T47D (cell line): ENCODE measurements around the gene TDRD9.

ENCODE experiments used
- DNase-seq, 2 experiments: peaks; one replicate each; pipeline versions ENCODE4 v3.0.0 to v3.0.0-alpha.2; 2011 to 2012; ENCODE audit warnings: low read depth in 1 of 2, low spot score in 1 of 2
- JUND ChIP-seq: IDR thresholded peaks from 2 replicates; pipeline ENCODE4 v1.6.1; 2012; ENCODE audit warnings: low read depth
- in situ Hi-C: cut with HindIII; loops from 2 replicates; pipeline ENCODE4 v1.10.0; 2016; ENCODE audit warnings: low sequenced_read_pairs, low pct_unique_long_range_greater_than_20kb

Gene TDRD9

DNA sequence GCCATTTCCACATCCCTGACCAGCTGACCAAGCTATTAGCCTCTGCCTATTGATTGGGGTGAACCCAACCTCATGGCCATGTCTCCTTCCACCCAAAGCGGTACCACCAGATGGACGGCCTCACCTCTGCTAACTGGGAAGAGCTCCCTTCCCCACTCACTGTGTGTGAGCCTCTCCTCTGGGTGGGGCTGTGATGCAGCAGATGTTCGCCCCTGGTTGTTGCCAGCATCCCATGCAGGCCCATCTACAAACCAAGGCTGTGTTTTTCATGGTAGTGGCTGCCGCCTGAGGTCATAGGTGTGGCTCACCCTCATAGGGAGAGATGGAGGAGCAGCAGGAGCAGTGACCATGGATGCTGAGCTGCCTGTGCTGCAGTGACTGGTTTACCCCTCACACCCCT is 61.7 kb downstream of the TDRD9 start:
- TF ChIP-seq JUND = no peak
- in situ Hi-C loops = no loop called here
- DNase-seq = no peak

DNA sequence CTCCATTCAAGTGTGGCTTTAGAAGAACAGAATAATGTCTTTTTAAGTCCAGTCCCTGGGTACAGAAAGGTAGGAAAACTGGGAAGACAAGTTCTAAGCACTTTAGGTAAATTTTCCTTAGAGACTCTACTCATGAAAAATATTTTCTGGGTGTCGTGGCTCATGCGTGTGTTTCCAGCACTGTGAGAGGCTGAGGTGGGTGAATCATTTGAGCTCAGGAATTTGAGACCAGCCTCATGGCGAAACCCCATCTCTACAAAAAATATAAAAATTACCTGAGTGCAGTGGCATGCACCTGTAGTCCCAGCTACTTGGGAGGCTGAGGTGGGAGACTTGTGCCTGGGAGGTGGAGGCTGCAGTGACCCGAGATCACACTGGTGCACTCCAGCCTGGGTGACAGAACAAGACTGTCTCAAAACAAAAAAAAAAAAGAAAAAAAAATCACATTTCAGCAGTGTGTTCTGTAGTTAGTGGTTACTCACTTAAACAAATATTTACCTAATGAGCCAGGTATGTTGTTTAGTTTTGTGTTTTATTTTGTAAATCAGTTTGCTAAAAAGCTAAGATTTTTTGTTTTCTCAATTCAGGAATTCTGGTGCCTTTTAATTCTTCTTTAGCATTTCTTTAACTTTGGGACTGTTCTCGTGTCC is 66.4 kb downstream of the TDRD9 start:
- in situ Hi-C loops = no loop called here
- TF ChIP-seq JUND = no peak
- peak in 1 of 2 experiments; percentile 23 for DNase-seq

DNA sequence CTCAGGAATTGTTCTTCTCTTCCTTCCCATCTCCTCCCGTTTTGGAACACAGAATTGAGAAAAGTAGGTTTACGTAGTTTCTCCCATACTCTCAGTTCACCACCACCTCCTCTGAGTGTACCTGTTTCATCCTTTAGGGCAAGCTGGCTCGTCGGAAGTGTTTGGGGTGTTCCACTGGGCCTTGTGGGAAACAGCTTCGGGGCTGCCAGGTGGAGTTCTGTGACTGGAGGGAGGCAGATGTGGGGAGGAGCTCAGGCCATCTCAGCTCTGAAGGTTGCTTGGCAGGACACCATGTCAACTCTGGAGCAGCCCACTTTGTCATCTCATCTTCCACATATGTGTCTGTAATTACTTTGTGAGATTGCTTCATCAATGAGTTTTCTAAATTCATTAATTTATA is 67.6 kb downstream of the TDRD9 start:
- no peak for DNase-seq
- in situ Hi-C loops = no loop called here
- no peak for TF ChIP-seq JUND

DNA sequence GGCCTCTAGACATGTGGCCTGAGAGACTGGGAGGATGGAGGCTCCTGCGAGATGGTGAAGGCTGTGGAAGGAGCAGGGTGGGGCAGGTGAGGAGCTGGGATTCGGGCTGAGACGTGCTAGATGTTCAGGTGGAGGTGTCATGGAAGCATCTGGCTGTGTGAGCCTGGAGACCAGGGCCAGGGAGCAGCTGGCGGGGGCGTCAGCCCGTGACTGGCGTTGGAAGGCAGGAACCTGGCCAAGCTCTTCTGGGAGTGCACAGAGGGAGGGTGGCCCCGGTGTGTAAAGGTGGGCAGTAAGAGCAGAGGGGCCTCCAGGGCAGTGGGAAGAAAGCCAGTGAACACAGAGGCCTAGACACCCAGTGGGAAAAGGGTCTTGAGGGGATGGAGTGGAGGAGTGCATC is 69.1 kb downstream of the TDRD9 start:
- in situ Hi-C loops = no loop called here
- no peak for TF ChIP-seq JUND
- DNase-seq = no peak

DNA sequence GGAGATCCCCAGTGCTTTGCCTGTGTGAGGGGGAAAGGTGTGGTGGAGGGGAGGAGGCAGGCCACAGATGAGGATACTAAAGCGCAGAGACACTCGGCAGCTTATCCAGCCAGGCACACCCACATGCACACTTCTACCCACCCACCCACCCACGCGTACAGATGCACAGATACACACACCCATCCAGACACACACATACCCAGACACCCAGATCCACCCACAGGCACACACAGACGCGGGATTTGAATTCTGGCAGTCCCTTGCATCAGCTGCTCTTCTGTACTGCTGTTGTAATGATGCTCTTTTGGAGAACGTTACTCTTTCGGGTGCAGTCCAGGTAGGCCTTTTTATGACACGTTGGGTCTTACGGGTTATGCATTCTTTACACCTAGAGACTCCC is 69.8 kb downstream of the TDRD9 start:
- in situ Hi-C loops = no loop called here
- DNase-seq = no peak

DNA sequence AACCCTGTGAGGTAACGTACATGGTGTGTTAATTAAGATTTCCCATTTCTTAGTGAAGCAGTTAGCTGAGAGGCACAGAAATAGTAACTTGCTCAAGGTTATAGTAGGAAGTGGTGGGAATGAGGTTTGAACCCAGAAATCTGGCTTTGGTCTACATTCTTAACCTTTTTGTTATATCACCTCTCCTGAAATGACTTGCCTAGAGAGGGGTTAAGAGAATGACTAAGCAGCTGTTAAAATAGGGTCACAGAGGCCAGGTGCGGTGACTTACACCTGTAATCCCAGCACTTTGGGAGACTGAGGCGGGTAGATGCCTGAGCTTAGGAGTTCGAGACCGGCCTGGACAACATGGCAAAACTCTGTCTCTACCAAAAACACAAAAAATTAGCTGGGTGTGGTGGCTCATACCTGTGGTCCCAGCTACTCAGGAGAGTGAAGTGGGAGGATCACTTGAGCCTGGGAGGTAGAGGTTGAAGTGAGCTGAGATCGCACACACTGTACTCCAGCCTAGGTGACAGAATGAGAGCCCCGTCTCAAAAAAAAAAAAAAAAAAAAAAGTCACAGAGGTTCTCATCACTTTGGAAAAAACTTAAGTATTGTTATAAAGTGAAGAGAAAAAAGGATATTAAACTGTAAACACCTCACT is 71.7 kb downstream of the TDRD9 start:
- in situ Hi-C loops = no loop called here
- DNase-seq = no peak
- TF ChIP-seq JUND = no peak

More for the DNA sequence above, 69.8 kb downstream of the TDRD9 start:
- no peak for TF ChIP-seq JUND

DNA sequence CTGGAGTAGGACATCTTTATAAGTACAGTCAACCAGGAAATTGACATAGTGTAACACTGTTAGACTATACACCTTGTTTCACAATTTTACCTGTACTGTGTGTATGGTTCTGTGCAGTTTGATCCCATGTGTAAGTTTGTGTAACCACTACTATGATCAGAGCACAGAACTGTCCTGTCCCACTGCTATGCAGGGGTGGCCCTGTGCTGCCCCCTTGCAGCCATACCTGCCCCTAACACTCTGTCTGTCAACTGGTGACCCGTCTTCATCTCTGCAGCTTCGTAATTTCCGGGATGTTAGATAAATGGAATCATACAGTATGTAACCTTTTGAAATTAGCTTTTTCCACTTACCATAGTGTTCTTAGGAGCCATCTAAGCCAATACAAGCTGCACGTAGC is 72.7 kb downstream of the TDRD9 start:
- TF ChIP-seq JUND = no peak
- in situ Hi-C loops = no loop called here
- peak in 1 of 2 experiments; percentile 10 for DNase-seq

DNA sequence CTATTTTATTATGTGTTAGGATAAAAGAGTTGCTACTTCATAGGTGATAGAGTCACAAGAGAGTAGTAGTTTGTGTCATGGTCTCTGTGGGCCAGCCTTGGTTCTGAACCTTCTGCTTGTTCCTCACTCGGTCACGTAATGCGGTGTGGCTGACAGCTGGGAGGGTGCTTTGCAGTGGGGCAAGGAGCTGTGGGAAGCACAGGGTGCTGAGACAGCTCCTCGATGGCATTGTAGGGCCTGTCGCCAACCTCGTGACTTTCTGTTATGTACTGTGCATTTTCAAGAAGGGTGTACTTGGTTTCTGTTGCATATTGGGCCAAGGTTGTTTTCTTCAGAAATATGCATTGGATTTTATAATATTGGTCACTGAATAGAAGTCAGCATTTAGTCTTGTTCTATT is 75.4 kb downstream of the TDRD9 start:
- no peak for TF ChIP-seq JUND
- in situ Hi-C loops = no loop called here
- DNase-seq = no peak

DNA sequence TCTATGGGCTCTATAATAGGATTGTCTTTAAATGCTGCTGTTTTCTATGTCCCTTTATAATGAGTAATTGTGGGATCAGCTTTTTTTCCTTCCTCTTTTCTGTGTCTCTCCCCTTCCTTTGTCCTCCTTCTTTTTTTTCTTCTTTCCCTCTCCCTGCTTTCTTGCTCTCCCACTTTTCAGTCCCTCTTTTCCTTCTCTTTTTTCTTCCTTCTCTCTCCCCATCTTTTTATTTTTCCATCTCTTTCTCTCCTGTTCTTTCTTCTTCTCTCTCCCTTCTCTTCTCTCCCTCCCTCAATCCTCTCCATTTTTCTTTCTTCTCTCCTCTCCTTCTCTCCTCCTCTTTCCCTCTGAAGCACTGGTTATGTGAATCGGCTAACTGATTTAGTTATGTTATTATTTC is 76.6 kb downstream of the TDRD9 start:
- no peak for DNase-seq
- in situ Hi-C loops = no loop called here
- TF ChIP-seq JUND = no peak

DNA sequence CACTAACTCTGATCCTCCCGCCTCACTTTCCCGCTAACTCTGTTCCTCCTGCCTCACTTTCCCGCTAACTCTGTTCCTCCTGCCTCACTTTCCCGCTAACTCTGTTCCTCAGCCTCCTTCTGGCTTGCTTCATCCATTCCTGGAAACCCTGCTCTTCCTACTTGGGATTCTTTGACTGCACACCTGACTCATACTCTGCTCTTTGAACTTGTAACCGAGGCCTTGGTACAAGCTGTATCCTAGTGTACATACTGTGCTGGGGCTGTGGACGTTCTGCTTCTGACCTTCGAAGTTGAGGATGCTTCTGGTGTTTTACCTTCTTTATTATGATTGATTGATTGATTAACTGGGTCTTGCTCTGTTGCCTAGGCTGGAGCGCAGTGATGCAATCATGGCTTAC is 77.2 kb downstream of the TDRD9 start:
- no peak for DNase-seq
- TF ChIP-seq JUND = no peak
- in situ Hi-C loops = no loop called here

DNA sequence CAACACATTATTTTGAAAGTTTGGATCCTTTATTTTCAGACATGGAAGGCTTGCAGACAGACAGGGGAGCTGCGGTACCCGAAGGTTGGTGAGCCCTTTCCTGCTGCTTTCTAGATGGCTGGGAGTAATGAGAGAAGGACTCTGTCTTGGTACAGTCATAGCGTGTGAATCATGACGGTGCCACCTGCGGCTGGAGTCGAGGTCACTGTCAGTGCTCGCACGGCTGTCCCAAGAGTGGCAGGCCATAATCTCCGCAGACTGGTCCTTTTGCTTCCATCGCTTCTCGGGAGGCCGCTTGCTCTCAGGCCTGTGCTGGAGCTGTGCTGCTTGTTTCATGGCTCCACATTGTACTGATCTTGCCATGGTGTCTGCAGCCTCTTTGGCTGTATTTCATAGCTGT is 78.9 kb downstream of the TDRD9 start:
- TF ChIP-seq JUND = no peak
- in situ Hi-C loops = no loop called here
- DNase-seq = no peak

DNA sequence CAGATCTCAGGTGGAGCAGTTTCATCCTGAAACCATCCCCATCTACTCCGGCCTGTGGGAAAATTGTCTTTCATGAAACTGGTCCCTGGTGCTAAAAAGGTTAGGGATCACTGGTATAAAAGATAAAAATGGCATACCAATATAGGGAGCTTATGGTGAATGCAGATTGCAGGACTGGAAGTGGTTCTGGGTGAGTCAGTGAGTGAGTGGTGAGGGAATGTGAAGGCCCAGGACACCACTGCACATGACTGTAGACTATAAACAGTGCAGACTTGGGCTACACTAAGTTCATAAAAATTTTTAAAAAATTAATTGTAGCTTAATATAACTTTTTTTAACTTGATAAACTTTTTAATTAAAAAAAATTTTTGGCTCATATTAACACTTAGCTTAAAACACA is 81.0 kb downstream of the TDRD9 start:
- in situ Hi-C loops = no loop called here
- TF ChIP-seq JUND = no peak
- no peak for DNase-seq

DNA sequence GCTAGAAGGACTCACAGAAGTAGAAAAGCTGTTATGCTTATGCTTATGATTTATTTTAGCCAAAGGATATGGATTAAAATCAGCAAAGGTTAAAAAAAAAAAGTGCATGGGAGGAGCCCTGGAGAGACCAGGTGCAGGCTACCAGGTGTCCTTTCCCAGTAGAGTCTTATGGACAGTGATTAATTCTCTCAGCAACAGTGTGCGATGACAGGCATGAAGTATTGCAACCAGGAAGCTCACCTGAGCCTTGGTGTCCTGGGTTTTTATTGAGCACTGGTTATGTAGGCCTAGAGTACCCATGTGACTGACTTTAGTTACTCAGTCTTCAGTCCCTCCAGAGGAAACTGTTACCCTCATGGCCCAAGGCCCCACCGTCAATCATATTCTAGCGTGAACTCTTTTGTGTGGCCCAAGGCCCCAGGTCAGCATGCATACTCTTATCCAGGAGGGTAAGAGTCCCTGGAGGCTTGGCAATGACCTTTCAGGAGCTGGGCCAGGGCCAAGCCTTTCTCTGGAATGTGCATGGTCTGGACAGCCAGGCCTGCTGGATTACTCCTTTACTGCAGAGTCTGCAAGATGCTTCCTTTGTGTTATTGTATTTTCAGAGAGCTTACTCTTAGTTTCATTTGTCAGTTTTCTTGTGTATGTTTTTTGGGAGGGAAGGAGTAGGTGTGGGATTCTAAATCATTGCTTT is 83.7 kb downstream of the TDRD9 start:
- DNase-seq = peak; percentile 24 to 78
- in situ Hi-C loops = no loop called here
- TF ChIP-seq JUND = no peak
